HG03196 (cell line): ENCODE measurements around the gene CRISP1.
"Not testable (repeated sequence)": the region's sequence is repeated elsewhere in the genome, so short reads cannot be mapped to it uniquely, and the experiment has no call there.

Source experiments
- ATAC-seq: cut with Tn5 transposase; IDR thresholded peaks from one replicate; pipeline ENCODE4 v1.9.1; 2021; ENCODE audit not compliant: unreplicated experiment

Gene CRISP1

DNA sequence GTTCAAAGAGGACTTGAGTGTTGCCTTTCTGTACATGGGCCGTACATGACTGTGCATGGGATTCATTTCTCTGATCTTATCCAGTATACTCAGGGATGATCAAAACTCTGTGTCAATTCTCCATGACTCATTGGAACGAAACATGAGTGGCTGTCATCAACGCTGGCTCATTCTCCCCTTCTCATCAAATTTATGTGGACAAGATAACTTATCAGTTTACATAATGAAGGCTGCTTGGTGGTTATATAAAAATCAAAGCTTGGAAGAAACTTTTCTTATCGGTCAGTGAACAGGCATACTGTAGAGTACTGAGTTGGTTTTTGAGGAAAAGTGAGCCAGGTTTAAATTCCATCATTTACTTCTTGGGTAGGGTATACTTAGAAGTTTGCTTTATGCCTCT is 24.9 kb downstream of the CRISP1 start:
- ATAC-seq: no peak

DNA sequence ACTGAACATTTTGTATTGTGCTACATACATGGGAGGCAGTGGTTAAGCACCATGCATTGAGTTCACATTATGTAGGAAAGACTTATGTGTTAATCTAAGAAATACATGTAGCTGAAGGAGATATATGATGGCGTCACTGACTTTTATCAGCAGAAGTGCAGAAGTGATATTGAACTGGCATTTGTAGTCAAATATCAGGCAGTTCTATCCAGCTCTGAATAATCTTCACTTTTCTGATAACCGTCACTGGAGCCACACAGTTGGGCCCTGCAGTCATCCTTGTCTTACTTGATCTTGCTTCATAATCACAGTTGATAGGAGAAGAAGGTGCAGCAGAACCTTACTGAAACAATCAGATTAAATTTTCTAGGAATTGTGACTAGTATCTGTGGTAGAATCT is 26.4 kb downstream of the CRISP1 start:
- ATAC-seq: no peak

DNA sequence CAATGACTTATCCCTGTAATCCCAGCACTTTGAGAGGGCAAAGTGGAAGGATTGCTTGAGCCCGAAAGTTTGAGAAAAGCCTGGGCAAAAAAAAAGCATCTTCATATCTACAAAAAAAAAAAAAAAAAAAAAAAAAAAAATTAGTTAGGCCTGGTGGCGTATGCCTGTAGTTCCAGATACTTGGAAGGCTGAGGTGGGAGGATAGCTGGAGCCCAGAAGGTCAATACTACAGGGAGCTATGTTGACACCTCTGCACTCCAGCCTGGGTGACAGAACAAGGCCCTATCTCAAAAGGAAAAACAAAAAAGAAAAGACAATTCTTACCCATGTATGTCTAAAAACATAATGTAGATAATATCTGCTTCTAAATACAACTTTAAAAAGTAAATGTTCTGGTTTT is 27.2 kb downstream of the CRISP1 start:
- ATAC-seq: no peak

DNA sequence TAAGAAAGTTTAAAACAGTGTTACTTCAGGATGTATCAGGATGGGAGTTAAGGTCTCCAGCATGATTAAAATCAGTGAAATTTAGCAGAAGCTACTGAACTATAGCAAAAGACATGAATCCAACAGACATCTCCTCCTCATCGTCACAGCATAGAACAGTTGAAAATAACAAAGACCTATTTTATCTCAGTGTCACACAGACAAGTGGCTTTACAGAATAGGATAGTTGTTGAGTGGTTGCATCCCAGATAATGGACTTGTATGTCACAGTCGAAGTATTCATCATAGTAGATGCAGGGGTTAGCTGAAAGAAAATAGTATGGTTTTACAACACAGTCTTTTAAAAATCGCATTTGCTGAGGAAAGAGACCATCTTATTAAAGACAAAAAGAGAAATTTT is 31.2 kb downstream of the CRISP1 start:
- ATAC-seq: no peak

DNA sequence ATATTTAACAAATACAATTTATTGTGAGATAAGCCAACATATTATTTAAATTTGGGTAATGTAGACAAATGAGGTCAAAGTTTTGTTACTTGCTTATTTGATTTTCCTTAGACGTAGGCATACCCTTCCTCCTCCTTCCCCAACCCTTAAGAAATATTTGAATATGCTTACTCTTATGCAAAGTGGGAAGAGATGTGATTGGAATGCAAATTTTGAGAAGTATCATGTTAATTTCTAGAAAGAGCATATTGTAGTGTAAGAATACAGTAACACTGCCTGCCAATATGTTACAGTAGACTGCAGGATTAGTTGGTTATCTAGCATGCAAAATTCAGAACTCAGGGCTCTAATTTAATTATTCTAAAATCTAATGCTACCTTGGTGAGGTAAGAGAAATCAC is 32.9 kb downstream of the CRISP1 start:
- ATAC-seq: no peak

DNA sequence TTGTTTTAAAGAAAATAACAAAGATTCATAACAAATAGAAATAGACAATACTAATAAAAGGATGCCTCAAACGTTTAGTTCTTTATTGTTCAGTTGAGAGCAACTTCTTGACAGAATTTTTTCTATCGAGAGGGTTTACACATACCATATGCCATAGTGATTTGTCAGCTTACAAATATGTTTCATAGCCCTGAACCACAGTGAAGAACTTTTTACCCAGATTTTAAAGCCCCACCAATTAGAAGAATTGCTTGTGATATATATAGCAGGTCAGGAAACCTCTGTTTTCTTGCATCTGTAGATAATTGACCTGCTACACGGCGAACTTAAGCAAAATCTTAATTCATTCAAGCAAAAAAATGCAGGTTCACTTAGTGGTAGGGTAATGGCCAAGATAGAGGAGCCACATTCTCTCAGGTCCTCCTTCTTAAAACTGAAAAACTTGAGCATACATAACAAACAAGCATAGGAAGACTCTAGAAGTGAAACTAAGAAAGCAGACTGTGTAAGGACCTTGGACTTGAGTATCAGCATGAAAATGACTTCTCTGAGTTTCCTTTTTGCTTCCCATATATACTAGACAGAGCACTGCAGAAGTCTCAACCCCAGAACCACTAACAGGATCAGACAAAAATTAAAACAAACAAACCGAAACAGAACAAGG is 39.5 kb downstream of the CRISP1 start:
- ATAC-seq: peak; percentile 99

DNA sequence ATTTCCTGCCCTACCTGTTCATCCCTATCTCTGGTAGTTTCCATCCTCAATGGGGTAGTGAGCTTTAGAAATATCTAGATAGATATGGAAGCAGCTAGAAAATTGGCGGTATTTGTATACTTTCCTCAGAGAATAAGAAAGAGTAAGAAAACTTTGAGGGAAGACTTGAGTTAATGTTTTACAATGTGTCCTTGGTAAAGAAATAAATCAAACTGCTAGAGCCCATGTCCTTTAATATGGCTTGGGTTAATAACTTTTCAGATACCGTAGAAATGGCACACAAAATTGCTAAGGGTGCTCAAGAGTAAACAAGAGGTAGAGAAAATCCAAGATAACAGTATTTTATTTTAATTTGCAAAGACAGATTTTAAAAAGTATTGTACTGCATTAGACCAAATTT is 51.2 kb downstream of the CRISP1 start:
- ATAC-seq: no peak

DNA sequence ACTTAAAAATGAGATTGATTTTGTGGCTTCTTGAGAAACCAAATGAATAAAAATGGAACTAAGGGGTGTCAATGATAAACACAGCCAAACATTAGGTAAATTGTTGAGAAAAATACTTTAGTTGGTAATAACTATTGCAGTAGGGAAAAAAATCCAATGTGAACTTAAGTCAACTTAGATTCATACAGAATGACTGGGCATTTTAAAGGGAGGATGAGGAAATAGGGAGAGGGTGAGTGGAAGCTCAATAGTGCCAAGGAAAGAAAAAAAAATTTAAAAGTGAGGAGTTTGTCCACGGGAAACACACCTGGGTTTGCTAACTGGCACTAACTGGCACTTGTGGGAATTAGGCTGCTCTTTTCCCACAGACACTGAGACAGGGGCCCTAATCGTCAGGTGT is 53.1 kb downstream of the CRISP1 start:
- no peak for ATAC-seq

DNA sequence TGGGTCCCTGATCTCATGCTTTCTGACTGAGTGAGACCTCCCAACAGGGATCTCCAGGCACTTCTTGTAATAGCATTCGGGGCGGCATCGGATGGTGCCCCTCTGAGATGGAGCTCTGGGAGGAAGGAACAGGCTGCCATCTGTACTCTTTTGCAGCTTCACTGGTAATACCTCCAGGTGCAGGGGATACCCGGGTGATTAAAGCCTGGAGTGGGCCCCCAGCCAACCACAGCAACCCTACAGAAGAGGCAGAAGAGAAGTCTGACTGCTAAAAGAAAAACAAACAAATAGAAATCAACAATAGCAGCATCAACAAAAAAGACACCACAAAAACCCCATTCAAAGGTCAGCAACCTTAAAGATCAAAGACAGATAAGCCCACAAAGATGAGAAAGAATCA is 60.2 kb downstream of the CRISP1 start:
- no peak for ATAC-seq

DNA sequence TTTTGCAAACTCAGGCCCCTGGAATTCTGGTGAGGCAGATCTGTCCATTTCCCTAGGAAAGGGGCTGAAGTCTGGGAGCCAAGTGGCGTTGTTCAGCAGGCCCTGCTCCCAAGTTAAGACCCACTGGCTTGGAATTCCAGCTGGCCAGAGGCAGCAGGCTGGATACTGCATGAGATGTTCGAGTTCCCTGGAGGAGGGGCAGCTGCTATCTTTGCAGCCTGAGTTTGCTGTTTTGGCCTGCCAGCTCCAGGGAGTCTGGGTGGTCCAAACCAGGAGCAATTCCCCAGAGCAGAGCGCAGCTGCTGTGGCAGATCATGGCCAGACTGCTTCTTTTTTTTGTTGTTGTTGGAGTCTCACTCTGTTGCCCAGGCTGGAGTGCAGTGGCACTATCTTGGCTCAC is 61.1 kb downstream of the CRISP1 start:
- no peak for ATAC-seq

DNA sequence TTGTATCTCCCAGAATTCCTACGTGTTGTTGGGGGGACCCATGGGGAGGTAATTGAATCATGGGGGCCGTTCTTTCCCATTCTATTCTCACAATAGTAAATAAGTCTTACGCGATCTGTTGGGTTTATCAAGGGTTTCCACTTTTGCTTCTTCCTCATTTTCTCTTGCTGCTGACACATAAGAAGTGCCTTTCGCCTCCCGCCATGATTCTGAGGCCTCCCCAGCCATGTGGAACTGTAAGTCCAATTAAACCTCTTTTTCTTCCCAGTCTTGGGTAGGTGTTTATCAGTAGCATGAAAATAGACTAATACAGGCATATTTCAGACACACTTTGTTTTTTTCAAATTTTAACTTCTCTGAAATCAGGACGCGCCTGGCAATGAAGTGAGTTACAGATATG is 64.8 kb downstream of the CRISP1 start:
- no peak for ATAC-seq

DNA sequence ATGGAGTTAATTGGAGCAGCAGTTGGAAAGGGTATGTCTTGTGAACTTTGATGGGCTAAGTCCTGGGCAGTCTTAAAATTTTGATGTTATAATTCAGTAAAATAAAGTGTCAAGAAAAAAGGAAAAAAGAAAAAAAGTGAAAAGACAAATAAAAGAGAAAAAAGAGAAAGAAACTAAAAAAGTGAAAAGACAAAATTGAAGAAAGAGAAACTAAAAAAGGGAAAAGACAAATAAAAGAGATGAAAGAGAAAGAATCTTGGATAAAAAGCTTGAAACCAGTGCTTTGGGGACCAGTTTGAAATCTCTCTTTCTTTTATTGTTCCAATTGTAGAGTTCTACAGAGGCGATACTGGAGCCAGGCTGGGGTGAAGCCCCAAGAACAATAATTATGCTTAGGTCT is 67.2 kb downstream of the CRISP1 start:
- ATAC-seq: no peak

DNA sequence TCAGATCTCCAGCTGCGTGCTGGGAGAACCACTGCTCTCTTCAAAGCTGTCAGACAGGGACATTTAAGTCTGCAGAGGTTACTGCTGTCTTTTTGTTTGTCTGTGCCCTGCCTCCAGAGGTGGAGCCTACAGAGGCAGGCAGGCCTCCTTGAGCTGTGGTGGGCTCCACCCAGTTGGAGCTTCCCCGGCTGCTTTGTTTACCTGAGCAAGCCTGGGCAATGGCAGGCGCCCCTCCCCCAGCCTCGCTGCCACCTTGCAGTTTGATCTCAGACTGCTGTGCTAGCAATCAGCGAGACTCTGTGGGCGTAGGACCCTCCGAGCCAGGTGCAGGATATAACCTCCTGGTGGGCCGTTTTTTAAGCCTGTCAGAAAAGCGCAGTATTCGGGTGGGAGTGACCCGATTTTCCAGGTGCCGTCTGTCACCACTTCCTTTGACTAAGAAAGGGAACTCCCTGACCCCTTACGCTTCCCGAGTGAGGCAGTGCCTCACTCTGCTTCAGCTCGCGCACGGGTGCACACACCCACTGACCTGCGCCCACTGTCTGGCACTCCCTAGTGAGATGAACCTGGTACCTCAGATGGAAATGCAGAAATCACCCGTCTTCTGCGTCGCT is 69.4 kb downstream of the CRISP1 start:
- not testable (repeated sequence) for ATAC-seq

DNA sequence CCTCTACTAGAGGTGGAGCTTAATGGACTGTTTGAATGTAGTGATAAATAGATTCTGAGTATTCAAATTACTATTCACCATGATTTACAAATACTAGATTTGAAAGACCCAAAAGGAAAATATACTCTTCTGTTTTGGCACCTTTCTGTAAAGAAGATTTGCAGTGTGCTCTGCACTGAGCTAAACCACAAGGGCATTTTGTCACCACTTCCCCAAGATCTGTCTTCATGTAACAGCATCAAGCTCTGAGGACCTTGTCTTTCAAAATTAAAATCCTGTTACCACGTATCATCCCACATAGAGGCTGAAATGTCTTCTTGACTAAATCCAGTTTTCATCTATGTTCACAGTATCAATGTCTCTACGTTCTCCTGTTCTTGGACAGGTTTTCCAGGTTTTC is 76.0 kb downstream of the CRISP1 start:
- no peak for ATAC-seq

DNA sequence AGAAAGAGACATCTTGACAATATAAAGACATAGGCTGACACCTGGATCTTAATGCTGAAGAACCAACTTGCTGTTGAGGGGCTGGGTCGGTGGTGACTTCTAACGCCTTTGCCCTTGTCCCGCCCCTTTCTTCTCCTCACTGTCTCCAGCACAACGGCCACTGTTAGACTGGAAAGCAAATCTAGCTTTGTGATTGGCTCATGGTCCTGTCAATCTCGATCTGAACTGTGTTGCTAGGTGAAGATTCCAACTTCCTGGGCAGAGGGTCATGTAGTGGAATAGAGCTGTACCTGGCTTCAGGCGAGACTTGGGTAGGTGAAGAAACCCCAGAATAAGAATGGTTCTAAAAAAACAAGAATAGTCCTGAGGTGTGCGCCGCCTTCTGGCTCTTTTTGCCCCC is 79.2 kb downstream of the CRISP1 start, which contains the start of gene PGK2:
PGK2 (minus strand) TSS at position 110 of the 400 bp plus-strand sequence; CDS start at position 12, 98 bp downstream.
- no peak for ATAC-seq

DNA sequence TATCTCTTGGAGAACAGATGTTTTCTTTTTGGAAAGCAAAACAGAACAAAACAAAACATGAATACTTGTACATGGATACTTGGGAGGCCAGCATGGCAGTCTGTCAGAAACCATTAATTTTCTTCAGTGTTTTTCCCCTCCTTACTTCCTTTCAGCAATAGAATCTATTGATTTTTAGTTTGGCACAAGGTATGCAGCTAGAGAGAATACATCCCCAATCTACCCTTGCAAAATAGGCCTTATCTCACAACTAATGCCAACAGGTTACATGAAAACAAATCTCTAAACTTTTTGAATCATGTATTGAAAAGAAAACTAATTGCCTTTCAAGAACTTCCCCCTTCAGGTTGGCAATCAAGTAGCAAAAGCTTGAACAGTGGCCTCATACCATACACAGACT is 82.1 kb downstream of the CRISP1 start:
- no peak for ATAC-seq
